ENCODE data around the gene MED27. TPM values are rescaled to one million over a fixed set of nuclear protein-coding genes. Genes with fewer than 3 reads are reported as not detected.

The MED27 gene
- total and polyA plus RNA-seq, 10 of the 15 experiments (the other 5 are each of a cell fraction or from before 2014, with no cell fraction given): 20.3 to 50.3 (median 35.5) TPM

DNA sequence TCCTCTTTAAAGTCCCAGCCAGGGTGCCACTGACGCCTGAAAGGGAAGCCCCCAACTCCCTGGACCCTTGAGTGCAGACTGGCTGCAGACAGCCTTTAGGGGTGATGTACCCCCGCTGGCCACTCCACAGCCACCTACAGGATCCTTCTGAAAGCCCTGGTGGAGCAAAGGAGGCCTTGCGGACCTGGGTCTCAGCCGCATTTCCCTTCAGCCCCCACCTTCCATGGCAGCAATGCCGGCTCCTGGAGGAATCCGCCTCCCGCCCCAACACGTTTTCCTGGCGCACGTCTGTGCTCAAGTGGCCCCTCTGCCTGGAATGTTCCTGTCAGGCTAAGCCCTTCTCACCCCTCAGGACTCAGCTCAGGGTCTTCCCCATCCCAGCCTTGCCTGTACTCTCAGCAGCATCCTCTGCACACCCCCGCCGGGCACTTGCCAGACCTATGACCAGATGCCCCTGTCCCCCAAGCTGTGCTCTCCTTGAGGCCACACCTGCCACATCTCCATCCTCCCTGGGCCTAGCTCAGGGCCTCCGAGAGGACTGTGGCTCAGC lies 205.7 kb downstream of the MED27 start (continued):
- TF ChIP-seq KLF5 (IDR thresholded peaks at IDR 0.05; ENCODE audit: partially characterized antibody): no peak

GRCh38 chr9:131873335-131873734 lies 206.3 kb downstream of the MED27 start:
- SMC1A ChIA-PET (ENCODE audit: uncharacterized antibody, unreplicated experiment): no interaction called here
- 84% methylated on average over 9 of the region's 9 CpGs for WGBS (ENCODE audit: insufficient coverage, insufficient replicate concordance, low lambda C conversion rate, missing lambda C conversion rate)
- FAIRE-seq: no peak

More at GRCh38 chr9:131873335-131873734, 206.3 kb downstream of the MED27 start:
- intact Hi-C loops (cut with micrococcal nuclease; ENCODE audit: unreplicated experiment) (no loop called here), in situ Hi-C loops (cut with MboI) (no loop called here)
- H3K4me3 ChIP-seq: no peak overlapping the region
- no peak overlapping the region for H3K4me2 ChIP-seq (ENCODE audit: control insufficient read depth, insufficient read depth)
- H3K27ac ChIP-seq (ENCODE audit: control insufficient read depth, insufficient read depth): no peak overlapping the region
- H3K36me3 ChIP-seq (ENCODE audit: control insufficient read depth in 2 of 2, insufficient read depth in 2 of 2, low read length in 1 of 2): no peaks in the 10 kb centered on the region; a peak in 2 of 4 replicates
- H3K4me1 ChIP-seq (ENCODE audit: control insufficient read depth, insufficient read depth, low read length): no peaks in the 10 kb centered on the region
- no peak overlapping the region for H3K9ac ChIP-seq (ENCODE audit: control insufficient read depth, insufficient read depth, low read length)
- no peaks in the 10 kb centered on the region for H4K20me1 ChIP-seq (ENCODE audit: control insufficient read depth, insufficient read depth)
- no peak for DNase-seq (ENCODE audit: low read depth, low spot score)
- RAD21 ChIA-PET (ENCODE audit: unreplicated experiment): no interaction called here
- CTCF ChIA-PET: no interaction called here
- no peaks in the 10 kb centered on the region for H3K9me3 ChIP-seq (replicated peaks; ENCODE audit: control insufficient read depth, insufficient read depth, low read length)
- ATAC-seq: no peak
- H3K79me2 ChIP-seq (ENCODE audit: control insufficient read depth, insufficient read depth, low read length): no peaks in the 10 kb centered on the region
- no peaks in the 10 kb centered on the region for H3K27me3 ChIP-seq (replicated peaks in 1 of 2; ENCODE audit: control insufficient read depth in 2 of 2, insufficient read depth in 2 of 2, low read length in 1 of 2)
- H2AFZ ChIP-seq (ENCODE audit: control insufficient read depth, low read depth, low read length): no peak overlapping the region
- POLR2A ChIA-PET: no interaction called here
- TF ChIP-seq HDAC6 (IDR thresholded peaks at IDR 0.05; ENCODE audit: unreplicated experiment) (no peak), TBL1XR1 (IDR thresholded peaks at IDR 0.05; ENCODE audit: low read depth, low read length) (no peak), IKZF1 (conservative IDR thresholded peaks at IDR 0.05) (no peak), TARDBP (IDR thresholded peaks at IDR 0.05; ENCODE audit: borderline replicate concordance) (no peak), ZNF274 (IDR thresholded peaks at IDR 0.05; ENCODE audit: insufficient read depth, insufficient read length) (no peak), RAD21 (IDR thresholded peaks at IDR 0.05; ENCODE audit: insufficient read depth, low read depth, low read length) (no peak), USF2 (IDR thresholded peaks at IDR 0.05; ENCODE audit: borderline replicate concordance, low read depth, low read length) (no peak), ZSCAN29 (IDR thresholded peaks at IDR 0.05) (no peak), EED (IDR thresholded peaks at IDR 0.05; ENCODE audit: low read depth) (no peak), CREM (IDR thresholded peaks at IDR 0.05; ENCODE audit: low read depth) (no peak), DPF2 (IDR thresholded peaks at IDR 0.05) (no peak), SIN3A (IDR thresholded peaks at IDR 0.05; ENCODE audit: low read depth, low read length) (no peak)
- TF ChIP-seq, protein P1, sequence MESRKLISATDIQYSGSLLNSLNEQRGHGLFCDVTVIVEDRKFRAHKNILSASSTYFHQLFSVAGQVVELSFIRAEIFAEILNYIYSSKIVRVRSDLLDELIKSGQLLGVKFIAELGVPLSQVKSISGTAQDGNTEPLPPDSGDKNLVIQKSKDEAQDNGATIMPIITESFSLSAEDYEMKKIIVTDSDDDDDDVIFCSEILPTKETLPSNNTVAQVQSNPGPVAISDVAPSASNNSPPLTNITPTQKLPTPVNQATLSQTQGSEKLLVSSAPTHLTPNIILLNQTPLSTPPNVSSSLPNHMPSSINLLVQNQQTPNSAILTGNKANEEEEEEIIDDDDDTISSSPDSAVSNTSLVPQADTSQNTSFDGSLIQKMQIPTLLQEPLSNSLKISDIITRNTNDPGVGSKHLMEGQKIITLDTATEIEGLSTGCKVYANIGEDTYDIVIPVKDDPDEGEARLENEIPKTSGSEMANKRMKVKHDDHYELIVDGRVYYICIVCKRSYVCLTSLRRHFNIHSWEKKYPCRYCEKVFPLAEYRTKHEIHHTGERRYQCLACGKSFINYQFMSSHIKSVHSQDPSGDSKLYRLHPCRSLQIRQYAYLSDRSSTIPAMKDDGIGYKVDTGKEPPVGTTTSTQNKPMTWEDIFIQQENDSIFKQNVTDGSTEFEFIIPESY (IDR thresholded peaks at IDR 0.05): no peak
- TF ChIP-seq, protein P2, sequence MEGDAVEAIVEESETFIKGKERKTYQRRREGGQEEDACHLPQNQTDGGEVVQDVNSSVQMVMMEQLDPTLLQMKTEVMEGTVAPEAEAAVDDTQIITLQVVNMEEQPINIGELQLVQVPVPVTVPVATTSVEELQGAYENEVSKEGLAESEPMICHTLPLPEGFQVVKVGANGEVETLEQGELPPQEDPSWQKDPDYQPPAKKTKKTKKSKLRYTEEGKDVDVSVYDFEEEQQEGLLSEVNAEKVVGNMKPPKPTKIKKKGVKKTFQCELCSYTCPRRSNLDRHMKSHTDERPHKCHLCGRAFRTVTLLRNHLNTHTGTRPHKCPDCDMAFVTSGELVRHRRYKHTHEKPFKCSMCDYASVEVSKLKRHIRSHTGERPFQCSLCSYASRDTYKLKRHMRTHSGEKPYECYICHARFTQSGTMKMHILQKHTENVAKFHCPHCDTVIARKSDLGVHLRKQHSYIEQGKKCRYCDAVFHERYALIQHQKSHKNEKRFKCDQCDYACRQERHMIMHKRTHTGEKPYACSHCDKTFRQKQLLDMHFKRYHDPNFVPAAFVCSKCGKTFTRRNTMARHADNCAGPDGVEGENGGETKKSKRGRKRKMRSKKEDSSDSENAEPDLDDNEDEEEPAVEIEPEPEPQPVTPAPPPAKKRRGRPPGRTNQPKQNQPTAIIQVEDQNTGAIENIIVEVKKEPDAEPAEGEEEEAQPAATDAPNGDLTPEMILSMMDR (IDR thresholded peaks at IDR 0.05 in 2 of 3, conservative IDR thresholded peaks at IDR 0.05 in 1 of 3; ENCODE audit: control insufficient read depth in 2 of 3, extremely low read depth in 1 of 3, insufficient read depth in 1 of 3, low read depth in 3 of 3, low read length in 3 of 3): no peak
- TF ChIP-seq, protein P3, sequence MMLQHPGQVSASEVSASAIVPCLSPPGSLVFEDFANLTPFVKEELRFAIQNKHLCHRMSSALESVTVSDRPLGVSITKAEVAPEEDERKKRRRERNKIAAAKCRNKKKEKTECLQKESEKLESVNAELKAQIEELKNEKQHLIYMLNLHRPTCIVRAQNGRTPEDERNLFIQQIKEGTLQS (IDR thresholded peaks at IDR 0.05; ENCODE audit: borderline replicate concordance, extremely low read depth, low read depth, low read length): no peak
- BruUV-seq (replicated peaks): no TSS peak
